Neural crest cell (in vitro differentiated cells): ENCODE results near the gene ASIC2. TPM values are rescaled to one million over a fixed set of nuclear protein-coding genes. Genes with fewer than 3 reads are reported as not detected.

Experiments used
- DNase-seq: peaks from one replicate; pipeline ENCODE4 v3.0.0; 2021; ENCODE audit warnings: low read depth, mixed read lengths, low spot score
- H3K27ac Mint-ChIP-seq: one replicate; pipeline ENCODE4 v1.8.0; 2021; ENCODE audit warnings: mild to moderate bottlenecking, mixed read lengths; ENCODE audit not compliant: unreplicated experiment
- H3K27me3 Mint-ChIP-seq: 2 replicates; pipeline ENCODE4 v1.8.0; 2021; ENCODE audit warnings: low read depth, mild to moderate bottlenecking, mixed read lengths
- H3K36me3 Mint-ChIP-seq: 2 replicates; pipeline ENCODE4 v1.8.0; 2021; ENCODE audit warnings: low read depth, mild to moderate bottlenecking, mixed read lengths
- H3K4me1 Mint-ChIP-seq: 2 replicates; pipeline ENCODE4 v1.8.0; 2021; ENCODE audit warnings: mixed read lengths
- H3K4me3 Mint-ChIP-seq: one replicate; pipeline ENCODE4 v1.8.0; 2021; ENCODE audit warnings: mild to moderate bottlenecking, mixed read lengths
- H3K9me3 Mint-ChIP-seq: 2 replicates; pipeline ENCODE4 v1.8.0; 2021; ENCODE audit warnings: mixed read lengths
- total RNA-seq: library from RNA; stranded (reverse); gene quantifications from 2 replicates; pipeline ENCODE4 v1.2.1, GENCODE V29; 2021
- TF ChIP-seq, protein P1 (sequence below): fragments of 200-600 bp; sonication (generic); conservative IDR thresholded peaks from 2 replicates; pipeline ENCODE4 v1.5.0; 2021; ENCODE audit warnings: antibody characterized with exemption, mild to moderate bottlenecking

The ASIC2 gene
- total RNA-seq, 1 donor from 2014 or later = 0.12 TPM

DNA sequence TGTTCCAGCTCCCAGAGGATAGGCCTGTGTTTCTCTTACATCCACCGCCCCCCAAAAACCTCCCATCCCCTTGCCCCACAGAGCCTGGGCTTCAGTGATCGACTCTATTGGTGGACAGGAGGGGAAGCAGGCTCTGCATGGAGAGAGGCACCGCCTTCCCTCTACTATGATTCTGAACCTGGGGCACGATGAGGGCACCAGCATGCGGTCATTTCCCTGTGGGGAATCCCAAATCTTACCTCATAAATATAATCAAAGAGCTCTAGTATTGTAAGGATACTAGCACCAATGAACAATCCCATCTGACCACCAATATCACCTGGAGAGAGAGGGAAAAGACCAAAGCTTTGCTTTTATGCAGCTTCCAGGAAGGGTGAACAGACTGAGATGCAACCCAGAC lies 275.7 kb downstream of the ASIC2 start:
- H3K9me3 Mint-ChIP-seq = no peaks in the 10 kb centered on the region
- TF ChIP-seq, protein P1, sequence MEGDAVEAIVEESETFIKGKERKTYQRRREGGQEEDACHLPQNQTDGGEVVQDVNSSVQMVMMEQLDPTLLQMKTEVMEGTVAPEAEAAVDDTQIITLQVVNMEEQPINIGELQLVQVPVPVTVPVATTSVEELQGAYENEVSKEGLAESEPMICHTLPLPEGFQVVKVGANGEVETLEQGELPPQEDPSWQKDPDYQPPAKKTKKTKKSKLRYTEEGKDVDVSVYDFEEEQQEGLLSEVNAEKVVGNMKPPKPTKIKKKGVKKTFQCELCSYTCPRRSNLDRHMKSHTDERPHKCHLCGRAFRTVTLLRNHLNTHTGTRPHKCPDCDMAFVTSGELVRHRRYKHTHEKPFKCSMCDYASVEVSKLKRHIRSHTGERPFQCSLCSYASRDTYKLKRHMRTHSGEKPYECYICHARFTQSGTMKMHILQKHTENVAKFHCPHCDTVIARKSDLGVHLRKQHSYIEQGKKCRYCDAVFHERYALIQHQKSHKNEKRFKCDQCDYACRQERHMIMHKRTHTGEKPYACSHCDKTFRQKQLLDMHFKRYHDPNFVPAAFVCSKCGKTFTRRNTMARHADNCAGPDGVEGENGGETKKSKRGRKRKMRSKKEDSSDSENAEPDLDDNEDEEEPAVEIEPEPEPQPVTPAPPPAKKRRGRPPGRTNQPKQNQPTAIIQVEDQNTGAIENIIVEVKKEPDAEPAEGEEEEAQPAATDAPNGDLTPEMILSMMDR = no peak
- no peak overlapping the region for H3K4me3 Mint-ChIP-seq
- H3K27ac Mint-ChIP-seq = no peak overlapping the region
- peaks cover 2% of the 10 kb centered on the region for H3K27me3 Mint-ChIP-seq
- peaks cover 9% of the 10 kb centered on the region for H3K4me1 Mint-ChIP-seq
- no peak for DNase-seq
- H3K36me3 Mint-ChIP-seq = no peaks in the 10 kb centered on the region

DNA sequence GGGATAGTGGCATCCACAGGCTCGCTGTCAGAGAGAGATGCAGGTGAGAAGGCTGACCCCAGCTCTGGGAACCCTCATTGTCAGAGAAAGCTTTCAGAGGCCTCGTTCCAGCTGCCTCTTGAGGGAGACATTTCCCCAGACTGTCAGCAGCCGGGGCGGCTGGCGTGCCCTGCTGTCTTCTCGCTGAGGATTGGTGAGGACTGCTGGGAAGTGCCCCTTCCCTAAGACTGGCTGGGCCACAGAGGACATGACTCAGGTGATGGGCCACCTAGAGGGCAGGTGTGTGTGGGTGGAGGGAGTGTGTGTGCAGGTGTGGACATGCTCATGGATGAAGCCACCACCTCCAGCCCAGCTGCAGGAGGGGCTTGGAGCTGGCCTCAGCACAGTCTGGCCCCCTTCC lies 276.2 kb downstream of the ASIC2 start:
- peaks cover 14% of the 10 kb centered on the region for H3K4me1 Mint-ChIP-seq
- H3K4me3 Mint-ChIP-seq = no peak overlapping the region
- no peak for DNase-seq
- TF ChIP-seq, protein P1 = no peak
- no peak overlapping the region for H3K27ac Mint-ChIP-seq
- no peaks in the 10 kb centered on the region for H3K36me3 Mint-ChIP-seq
- H3K27me3 Mint-ChIP-seq = peaks cover 2% of the 10 kb centered on the region
- H3K9me3 Mint-ChIP-seq = no peaks in the 10 kb centered on the region

DNA sequence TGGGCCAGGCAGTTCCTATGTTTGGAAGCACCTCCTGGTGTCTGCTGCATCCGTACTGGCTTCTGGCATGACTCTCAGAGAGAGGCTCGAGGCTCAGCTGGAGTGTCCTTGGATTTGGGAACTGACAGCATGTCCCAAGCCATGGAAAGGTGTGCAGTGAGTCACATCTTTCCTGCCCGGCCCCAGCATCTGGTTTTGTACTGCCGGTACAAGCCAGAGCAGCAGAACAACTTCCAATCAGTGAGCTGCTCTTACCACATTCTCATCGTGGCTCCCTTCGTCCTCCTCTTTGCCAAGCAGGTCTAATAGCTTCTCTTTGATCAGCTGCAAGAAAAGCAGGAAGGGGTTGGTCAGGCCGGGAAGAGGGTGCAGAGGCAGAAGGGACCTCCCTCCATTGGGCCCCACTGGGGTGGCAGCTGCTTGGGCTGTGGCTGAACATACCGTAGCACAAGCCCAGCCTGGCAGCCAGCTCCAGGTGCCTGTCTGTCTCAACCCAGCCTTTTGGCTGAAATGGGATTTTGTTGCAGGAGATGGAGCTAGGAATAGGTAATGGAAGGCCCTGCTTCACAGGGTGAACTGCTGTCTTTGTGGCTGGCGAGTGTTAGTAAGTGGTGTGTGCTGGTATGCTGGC lies 277.3 kb downstream of the ASIC2 start:
- H3K4me3 Mint-ChIP-seq = no peak overlapping the region
- peaks cover 2% of the 10 kb centered on the region for H3K27me3 Mint-ChIP-seq
- no peak for DNase-seq
- H3K4me1 Mint-ChIP-seq = peaks cover 14% of the 10 kb centered on the region
- H3K36me3 Mint-ChIP-seq = no peaks in the 10 kb centered on the region
- H3K9me3 Mint-ChIP-seq = no peaks in the 10 kb centered on the region
- TF ChIP-seq, protein P1 = no peak
- no peak overlapping the region for H3K27ac Mint-ChIP-seq

DNA sequence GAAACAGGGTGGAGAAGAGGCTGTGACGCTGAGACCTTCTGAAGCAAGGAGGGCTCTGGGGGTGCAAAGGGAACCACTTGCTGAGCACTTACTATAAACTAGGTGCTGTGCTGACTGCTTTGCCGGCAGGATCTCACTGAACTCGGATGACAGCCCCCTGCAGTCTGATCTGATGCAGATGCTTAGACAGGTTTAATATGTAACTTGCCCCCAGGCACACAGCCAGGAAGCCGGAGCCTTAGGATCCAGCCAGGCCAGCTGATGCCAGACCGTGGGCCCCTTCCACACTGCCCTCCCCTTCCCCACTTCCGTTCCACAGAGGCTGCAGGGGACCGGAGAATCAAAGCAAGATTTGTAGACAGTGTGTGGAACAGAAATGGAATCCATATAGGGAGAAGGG lies 278.3 kb downstream of the ASIC2 start:
- H3K27me3 Mint-ChIP-seq = peaks cover 2% of the 10 kb centered on the region
- H3K9me3 Mint-ChIP-seq = no peaks in the 10 kb centered on the region
- no peak overlapping the region for H3K27ac Mint-ChIP-seq
- H3K4me3 Mint-ChIP-seq = no peak overlapping the region
- H3K36me3 Mint-ChIP-seq = no peaks in the 10 kb centered on the region
- no peak for DNase-seq
- peaks cover 14% of the 10 kb centered on the region for H3K4me1 Mint-ChIP-seq
- TF ChIP-seq, protein P1 = no peak

DNA sequence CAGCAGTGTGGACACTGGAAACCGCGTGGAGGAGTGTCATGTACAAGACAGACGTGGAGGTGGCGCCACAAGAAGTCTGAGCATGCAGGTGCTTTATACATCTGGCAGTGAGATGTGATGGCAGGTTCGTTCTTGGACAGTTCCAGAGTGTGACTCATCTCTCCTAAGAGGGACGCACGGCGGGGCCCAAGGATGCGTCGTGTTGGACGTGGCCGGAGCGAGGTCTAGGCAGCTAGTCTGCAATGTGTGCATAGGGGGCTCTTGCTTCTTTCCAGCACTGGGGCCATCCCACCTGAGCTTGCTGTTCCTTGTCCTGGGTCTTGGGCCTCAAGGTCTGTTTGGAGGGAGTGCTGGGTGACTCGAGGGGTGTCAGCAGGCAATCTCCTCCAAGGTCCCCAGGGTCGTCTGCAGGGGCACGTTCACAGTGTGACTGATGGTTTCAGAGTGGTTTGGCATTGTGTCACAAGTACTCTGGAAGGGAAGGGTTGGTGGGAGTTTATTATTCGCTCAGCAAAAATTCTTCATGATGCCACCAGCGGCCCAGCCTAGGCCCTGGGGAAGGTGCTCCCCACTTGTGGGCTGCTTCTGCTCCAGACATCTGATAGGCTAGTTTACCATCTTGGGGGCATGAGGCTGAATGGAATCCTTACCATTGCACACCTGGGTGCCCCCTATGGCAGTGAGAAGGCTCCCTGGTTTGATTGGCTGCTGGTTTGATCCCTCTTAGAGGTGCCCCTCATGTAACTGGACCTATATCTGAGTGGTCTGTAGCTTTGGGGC lies 279.3 kb downstream of the ASIC2 start:
- TF ChIP-seq, protein P1 = no peak
- H3K27me3 Mint-ChIP-seq = no peaks in the 10 kb centered on the region
- H3K36me3 Mint-ChIP-seq = no peaks in the 10 kb centered on the region
- no peak for DNase-seq
- no peak overlapping the region for H3K4me3 Mint-ChIP-seq
- H3K9me3 Mint-ChIP-seq = no peaks in the 10 kb centered on the region
- H3K27ac Mint-ChIP-seq = no peak overlapping the region
- H3K4me1 Mint-ChIP-seq = peaks cover 14% of the 10 kb centered on the region
